Activated naive CD4-positive, alpha-beta T cell (primary cell): ENCODE measurements around the gene KLF14.
"Not testable (repeated sequence)": the region's sequence is repeated elsewhere in the genome, so short reads cannot be mapped to it uniquely, and the experiment has no call there.

Experiments
- DNase-seq, 4 experiments: peaks; one replicate each; lab custom pipeline; 2025; lab: John Stamatoyannopoulos, UW

KLF14 gene

GRCh38 chr7:130712416-130712815 lies 21.6 kb downstream of the KLF14 start:
- DNase-seq: no peak

- no peak for DNase-seq
These were observed 25.2 kb downstream of the KLF14 start for GRCh38 chr7:130708766-130709165.

- no peak for DNase-seq
These were observed 26.0 kb downstream of the KLF14 start for GRCh38 chr7:130708001-130708400.

- DNase-seq: no peak
These were observed 30.2 kb downstream of the KLF14 start for GRCh38 chr7:130703851-130704250.

GRCh38 chr7:130701650-130702049 lies 32.4 kb downstream of the KLF14 start:
- DNase-seq: no peak

GRCh38 chr7:130700760-130701159 lies 33.2 kb downstream of the KLF14 start:
- no peak for DNase-seq

GRCh38 chr7:130699686-130700085 lies 34.3 kb downstream of the KLF14 start:
- DNase-seq: no peak

GRCh38 chr7:130697820-130698219 lies 36.2 kb downstream of the KLF14 start:
- no peak for DNase-seq

- DNase-seq: no peak
These were observed 38.2 kb downstream of the KLF14 start for GRCh38 chr7:130695840-130696239.

GRCh38 chr7:130692396-130692795 lies 41.6 kb downstream of the KLF14 start:
- DNase-seq: not testable (repeated sequence)

GRCh38 chr7:130689683-130690082 lies 44.3 kb downstream of the KLF14 start:
- DNase-seq: no peak

GRCh38 chr7:130683026-130683425 lies 51.0 kb downstream of the KLF14 start:
- DNase-seq: no peak
